ENCODE data around the gene IGFN1.
"Not testable (repeated sequence)": the region's sequence is repeated elsewhere in the genome, so short reads cannot be mapped to it uniquely, and the experiment has no call there.

The IGFN1 gene

DNA sequence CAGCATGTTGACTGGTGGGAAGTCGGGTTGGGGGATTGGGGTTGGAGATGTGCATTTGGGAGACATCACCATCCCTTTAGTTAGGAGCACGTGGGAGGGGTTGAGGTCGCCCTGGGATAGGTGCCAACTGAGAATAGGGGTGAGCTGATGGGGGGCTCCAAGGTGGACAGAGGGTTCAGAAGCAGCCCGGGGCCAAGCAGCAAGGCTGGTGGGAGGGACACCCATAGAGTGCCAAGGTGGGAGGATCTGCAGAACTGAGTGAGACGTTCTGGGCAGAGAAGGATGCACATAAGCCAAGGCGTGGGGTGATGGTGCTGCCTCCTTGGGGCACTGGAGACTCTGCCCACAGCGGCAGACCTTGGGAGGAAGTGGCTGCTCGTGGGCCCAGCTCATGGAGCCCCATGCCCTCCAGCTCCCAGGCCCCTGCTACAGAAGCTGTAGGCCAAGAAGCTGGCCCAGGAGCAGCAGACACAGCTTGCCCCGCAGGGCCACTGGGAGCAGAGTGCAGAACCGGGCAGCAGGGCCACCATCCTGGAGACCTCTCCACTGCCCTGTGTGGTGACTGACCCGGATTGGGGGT is 61.3 kb downstream of the IGFN1 start:
- DNase-seq = no peak

DNA sequence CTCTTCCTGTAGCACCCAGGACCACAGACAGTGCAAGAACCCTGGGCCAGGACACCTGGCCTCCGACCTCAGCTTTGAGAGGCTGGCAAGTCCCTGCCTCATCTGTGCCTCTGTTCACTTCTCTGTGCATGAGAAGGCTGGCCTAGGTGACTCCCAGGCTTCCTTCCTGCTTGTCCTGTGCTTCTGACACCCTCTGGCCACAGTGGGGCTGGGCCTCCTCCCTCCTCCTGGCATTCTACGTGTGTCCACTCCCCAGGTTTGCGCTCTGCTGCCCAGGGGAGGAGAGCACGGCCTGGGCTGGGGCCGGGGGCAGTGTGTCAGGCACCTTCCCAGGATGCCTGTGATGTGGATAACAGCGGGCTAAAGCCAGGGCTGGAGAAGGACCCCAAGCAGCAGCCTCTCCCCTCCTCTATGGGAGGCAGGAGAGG is 62.3 kb downstream of the IGFN1 start:
- no peak for DNase-seq

DNA sequence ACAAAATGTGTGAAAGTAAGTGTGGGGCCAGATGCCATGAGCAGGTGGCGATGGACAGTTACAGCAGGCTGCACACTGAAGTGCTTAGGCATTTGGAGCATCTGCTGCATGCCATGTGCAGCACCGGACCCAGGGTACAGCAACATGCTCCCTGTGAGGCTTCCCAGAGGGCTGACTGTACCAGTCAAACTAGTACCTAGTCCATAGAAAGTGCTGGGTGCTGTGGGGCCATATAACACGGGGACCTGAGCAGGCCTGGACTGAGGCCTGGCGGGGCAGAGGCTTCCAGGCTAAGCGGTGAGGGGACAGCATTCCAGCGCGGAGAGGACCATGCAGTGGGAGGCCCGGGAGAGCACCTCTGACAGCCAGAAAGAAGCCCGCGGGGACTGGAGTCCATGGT is 62.8 kb downstream of the IGFN1 start:
- no peak for DNase-seq

DNA sequence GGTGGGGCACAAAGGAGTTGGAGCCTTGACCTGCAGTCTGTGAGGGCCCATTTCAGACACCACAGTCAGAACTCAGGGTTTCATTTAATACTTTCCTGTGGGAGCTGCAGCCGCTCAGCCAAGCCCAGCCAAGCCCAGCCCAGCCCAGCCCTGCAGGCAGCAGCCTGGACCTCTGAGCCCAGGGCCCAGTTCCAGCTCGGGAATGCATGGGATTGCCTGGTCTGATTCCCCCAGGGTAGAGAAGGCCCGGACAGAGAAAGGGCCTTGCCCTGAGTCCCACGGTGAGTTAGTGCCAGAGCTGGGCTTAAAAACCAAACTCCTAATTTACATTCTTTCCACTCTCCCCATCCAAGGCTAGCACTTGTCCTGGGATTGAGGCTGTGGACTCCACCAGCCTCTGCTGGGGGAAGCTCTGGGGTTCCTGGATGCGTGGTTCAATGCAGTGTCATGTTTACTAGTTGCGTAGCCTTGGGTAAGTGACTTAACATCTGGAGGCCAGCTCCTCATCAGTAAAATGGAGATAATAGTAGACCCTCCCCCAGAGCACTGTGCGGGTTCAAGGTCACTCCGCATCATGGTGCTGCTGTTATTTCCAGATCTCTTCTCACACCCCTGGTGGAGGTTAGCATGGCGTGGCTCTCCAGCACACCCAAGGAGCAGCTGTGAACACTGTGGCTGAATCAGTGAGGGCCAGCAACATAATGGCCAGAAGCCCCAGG is 63.4 kb downstream of the IGFN1 start:
- no peak for DNase-seq

DNA sequence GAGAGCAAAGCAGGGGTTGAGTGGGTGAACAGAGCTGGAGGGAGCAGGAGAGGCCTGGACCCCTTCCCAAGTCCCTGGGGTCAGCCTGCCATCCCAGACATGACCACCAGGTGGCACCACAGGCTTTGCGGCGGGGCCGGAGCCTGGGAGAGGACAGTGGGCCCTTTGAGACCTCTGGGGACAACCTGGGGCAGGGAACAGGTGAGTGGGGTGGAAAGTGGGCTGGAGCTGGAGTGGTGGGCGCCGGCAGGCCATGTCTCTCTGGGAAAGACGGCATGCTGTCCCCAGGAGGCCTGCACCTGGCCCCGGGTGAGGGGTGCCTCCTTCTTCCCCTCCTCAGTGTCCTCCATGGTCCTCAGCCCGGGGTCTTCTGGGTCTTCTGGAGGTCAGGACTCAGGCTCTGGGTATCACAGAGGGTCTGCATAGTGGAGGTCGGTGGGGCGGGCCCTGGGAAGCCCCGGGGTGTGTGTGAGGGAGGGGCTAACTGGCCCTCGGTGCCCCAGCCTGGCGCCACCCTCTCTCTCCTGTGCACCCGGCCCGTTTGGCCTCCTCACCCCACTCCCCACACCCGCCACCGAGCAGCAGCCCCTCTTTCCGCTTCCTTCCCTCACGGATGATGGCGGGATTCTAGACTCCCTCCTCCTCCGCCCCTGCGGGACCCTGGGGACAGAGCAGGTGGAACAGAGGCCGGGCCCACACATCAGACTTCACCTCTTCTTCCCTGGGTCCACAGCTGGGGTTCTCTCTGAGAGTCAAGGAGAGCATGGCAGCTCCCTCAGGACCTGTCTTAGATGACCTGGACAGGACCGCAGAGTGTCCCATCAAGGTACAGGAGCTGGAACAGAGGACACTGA is 64.2 kb downstream of the IGFN1 start:
- DNase-seq = peak in 5 of 6 experiments; percentile 17 to 51 (median 31)

DNA sequence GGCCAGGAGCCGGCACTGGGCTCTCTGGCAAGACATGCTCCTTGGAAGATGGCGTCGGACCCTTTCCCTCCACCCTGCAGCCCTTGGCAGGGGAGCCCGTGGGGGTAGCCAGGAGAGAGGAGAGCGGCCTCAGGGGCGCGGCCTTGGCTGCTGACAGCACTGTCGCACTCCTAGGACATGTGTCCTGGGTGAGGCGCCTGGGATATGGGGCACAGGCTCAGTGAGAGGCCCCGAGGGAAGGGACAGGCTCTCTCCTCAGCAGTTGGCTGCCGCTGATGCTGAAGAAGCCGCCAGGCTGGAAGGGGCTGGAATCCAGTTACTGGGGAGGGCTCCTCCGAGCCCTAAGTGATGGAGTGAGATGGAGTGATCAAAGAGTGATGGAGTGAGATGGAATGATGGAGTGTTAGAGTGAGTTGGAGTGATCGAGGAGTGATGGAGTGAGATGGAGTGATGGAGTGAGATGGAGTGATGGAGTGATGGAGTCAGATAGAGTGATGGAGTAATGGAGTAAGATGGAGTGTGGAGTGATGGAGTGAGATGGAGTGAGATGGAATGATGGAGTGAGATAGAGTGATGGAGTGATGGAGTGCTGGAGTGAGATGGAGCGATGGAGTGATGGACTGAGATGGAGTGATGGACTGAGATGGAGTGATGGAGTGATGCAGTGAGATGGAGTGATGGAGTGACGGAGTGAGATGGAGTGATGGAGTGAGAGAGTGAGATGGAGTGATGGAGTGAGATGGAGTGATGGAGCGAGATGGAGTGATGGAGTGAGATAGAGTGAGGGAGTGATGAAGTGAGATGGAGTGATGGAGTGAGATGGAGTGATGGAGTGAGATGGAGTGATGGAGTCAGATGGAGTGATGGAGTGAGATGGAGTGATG is 65.1 kb downstream of the IGFN1 start:
- DNase-seq = no peak

DNA sequence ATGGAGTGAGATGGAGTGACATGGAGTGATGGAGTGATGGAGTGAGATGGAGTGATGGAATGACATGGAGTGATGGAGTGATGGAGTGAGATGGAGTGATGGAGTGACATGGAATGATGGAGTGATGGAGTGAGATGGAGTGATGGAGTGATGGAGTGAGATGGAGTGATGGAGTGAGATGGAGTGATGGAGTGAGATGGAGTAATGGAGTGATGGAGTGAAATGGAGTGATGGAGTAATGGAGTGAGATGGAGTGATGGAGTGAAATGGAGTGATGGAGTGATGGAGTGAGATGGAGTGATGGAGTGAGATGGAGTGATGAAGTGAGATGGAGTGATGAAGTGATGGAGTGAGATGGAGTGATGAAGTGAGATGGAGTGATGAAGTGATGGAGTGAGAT is 67.5 kb downstream of the IGFN1 start:
- DNase-seq = not testable (repeated sequence)

DNA sequence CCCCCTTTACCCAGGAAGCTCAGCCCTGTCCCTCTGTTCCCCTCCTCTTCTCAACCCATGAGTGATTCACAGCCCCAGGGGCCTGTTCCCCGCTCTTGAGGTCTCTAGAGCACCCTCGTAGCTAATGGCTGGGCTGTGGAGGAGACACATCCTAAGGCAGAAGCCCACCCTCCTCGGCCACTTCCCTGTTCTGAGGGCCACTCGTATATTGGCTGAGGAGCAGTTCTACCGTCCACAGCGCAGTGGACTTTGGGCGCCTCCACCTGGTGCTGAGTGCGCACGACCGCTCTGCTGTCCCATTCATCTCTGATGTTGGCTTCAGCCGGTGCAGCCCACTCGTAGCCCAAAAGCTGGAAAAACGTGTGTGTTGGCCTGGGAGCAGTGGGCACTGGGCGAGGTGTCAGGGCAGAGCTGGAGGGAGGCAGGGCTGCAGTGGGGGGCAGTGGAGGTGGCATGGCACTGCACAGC is 68.2 kb downstream of the IGFN1 start:
- DNase-seq = no peak

DNA sequence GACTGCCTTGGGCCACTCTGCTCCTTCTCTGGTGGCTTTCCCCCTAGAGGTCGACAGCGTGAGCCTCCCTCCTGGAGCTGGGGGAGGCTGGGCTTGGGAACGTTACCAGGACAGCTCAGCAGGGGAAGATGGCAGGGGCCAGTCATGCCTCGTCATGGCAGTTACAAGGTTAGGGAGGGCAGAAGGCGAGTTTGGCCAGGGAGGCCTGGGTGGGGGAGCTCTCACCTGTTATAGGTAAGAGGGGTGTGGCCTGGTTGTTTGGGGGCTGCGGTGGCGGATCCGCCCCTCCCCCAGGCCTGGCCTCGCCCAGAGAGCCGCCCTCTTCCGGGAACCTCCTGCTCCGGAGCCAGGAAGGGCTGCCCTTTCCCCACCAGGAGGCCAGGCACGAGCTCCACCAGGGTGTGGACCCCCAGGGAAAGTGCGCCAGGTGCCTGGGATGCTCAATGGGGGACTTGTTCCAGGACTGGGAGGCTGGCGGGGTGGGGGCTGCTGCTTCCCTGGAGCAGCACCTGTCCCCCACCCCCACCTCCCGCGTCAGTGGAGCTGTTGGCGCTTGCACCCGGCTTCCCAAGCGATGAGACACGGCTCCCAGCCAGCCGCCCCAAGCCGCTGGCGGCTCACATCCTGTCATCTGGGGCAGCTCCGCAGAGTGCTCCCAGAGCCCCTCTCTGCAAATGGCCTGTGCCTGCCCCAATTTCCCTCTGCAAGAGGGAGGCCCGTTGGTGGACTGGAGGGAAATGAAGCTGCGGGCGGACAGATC is 69.0 kb downstream of the IGFN1 start:
- DNase-seq = no peak

DNA sequence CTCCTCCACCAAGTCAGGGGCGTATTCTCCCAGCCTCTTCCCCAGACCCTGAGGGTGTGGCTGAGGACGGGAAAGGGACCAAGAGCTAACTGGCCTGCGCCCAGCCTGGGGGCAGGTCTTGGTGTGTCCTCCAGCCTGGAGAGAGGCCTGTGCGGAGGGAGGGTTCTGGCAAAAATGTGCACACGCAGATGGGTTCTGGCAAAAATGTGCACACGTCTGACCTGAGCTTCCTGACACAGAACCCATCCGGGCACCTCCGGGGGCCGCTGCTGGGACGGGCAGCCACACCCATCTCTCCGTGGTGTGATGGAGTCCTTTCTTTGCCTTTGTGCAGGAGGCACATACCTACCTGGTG is 69.6 kb downstream of the IGFN1 start:
- no peak for DNase-seq

DNA sequence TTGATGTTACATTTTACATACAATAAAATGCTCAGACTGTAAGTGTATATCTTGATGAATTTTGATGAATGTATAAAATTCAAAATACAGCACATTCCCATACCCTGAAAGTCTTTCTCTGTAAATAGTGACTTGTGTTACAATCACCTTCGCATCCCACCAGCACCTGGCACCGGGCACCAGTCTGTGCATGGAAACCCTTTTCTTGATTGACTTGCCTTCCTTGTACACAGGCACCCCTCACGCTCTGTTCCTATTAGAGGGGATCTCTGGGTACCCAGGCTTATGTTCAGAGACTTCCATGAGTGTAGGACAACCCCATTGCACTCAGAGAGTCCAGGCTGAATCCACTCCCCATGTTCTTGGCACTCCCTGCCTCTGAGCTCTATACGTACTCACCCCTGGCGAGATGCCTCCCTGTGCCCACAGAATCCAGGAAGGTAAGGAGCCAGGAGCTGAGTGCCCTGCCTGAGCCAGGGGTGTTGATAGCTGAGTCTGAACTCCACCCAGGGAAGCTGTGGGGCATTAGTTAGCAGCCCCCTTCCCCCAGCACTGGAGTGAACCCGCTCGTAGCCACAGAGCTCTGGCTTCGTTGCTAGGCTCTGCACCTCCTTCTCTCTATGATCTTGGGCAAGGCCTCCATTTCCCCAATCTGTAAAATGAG is 70.2 kb downstream of the IGFN1 start:
- no peak for DNase-seq

DNA sequence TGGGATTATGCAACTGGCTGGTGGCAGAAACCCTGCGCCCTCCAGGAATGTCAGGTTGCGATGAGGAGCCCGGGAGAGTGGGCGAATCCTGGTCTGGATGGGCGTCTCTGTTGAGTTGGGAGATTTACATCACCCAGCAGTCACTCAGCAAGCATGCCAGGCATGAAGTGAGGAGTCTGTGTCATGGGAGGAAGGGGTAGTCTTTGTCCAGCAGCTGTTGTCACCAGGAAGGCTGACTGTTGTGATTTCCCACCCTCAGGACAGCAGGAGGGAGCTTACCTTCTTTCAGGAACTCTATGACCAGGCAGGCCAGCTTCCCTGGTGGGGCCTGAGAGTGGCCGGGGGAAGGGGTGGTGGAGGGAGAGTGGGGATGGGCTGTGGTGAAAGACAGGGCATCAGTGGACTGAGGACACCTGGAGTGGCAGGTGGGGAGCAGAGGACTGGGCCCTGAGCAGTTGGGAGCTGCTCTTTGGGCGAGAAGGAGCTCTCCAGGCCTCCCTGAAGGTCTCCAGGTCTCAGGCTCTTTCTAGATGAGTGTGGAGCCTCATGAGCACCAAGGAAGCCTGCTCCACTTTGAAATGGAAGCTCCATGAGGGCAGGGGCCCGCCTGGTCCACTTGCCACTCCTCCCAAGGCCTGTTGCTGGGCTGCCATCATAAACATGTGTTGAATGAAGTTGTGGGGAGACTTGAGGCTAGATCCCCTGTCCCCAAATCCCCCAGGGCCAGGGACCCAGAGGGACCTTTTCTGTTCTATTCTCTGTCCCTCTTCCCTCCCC is 71.3 kb downstream of the IGFN1 start:
- no peak for DNase-seq

DNA sequence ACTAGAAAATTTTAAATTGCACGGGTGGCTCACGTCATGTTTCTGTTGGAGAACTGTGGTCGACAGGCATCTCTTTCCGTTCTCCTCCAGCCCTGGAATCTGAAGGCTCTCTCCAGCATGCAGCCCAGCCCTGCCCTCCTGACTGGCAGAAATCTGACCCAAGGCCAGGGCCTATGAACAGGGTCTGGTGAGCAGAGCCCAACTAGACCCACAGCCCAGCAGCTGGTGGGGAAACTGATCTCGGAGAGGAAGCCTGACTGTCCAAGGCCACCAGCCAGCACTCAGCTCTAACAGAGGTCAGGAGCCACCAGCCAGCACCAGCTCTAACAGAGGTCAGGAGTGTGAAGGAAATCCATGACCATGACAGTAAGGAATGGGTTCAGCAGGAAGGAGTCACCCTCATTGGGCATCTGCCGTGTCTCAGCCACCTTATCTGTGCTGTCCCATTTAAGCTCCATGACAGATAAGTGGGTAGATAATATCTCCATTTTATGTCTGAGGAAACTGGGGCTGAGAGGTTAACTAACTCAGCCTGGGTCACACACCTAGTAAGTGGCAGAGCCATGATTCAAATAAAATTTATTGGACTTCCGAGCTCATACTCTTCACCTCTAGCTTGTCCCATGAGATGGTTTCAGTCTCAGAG is 72.5 kb downstream of the IGFN1 start:
- no peak for DNase-seq

DNA sequence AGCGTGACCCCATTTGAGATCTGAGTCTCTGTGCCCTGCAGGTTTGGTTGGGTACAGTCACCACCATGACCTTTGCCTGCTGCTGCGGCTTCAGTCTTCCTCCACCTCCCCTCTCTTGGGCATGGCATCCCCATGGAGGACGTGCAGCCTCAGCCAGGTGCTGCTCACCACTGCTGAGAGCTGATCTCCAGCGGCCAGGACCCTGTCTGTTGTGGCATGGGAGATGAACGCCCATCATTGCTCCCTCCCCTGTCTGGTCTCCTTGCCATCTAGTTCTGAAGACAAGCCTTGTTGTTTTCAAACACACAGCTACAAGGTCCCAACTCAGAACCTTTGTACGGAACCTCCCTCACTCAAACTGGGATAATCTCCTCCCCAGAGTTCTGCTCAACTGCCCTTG is 73.4 kb downstream of the IGFN1 start:
- no peak for DNase-seq

DNA sequence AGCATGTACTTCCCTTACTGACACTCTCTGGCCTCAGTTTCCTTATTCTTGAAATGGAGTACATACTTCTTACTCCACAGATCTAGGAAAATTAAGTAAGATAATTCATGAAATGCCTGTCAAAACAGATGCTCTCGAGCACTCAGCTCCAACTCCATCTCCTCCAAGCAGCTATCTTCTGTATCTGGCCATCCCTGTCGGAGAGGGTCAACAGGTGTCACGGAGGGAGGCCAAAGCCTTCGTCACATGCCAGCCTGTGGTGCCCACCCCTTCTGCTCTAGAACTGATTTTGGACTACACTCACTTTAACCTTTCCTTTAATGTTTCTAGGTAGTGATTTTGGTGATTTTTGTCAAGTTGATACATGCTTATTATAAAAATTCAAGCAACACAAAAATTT is 73.9 kb downstream of the IGFN1 start:
- no peak for DNase-seq

DNA sequence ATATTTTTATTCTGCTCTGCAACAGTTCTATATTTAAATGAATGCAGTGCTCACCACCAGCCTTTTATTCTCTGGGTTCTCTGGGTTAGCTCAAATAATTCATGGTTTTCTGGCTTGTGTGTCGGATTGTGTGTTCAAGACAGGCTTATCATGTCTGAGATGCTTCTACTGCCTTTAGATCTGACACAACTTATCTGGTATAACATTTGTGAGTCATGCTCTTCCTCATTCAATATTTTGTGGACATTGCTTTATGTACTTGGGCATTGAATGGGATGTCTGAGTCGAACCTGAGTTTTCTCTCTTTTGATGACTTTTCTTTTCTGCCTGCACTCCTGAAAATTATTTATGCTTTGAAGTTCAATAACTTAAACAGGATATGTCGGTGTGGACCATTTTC is 75.1 kb downstream of the IGFN1 start:
- no peak for DNase-seq

DNA sequence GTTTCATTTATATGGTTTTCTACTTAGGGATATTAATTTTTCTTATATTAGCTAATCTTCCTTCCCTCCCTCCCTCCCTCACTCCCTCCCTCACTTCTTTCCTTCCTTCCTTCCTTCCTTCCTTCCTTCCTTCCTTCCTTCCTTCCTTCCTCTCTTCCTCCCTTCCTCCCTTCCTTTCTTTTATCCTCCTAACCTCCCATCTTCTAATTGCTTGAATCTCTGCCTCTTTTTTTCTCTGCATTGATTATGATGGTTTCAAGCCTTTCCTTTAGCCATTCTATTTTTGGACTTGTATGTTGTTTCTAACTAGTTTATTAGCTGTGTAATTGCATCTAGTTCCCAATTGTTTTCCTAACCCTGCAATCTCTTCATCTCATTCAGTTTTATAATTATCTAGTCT is 75.7 kb downstream of the IGFN1 start:
- DNase-seq = no peak

DNA sequence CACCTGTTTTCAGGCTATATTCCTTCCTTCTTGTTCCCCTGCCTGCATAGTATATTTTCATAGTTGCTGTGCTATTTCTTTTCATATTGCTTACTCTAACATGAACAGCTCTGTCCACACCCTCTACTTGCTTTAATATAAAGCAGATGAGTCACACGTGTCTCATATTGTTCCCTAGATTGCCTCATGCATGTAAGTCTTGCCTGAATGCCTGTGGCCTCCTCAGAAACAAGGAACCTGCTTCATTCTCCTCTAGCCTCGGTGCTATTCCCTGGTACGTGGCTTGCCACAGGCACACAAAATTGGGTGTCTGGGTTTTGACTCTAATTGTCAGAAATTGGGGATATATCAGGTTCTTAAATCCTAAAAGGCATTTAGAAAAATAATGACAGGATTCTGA is 76.2 kb downstream of the IGFN1 start:
- no peak for DNase-seq

DNA sequence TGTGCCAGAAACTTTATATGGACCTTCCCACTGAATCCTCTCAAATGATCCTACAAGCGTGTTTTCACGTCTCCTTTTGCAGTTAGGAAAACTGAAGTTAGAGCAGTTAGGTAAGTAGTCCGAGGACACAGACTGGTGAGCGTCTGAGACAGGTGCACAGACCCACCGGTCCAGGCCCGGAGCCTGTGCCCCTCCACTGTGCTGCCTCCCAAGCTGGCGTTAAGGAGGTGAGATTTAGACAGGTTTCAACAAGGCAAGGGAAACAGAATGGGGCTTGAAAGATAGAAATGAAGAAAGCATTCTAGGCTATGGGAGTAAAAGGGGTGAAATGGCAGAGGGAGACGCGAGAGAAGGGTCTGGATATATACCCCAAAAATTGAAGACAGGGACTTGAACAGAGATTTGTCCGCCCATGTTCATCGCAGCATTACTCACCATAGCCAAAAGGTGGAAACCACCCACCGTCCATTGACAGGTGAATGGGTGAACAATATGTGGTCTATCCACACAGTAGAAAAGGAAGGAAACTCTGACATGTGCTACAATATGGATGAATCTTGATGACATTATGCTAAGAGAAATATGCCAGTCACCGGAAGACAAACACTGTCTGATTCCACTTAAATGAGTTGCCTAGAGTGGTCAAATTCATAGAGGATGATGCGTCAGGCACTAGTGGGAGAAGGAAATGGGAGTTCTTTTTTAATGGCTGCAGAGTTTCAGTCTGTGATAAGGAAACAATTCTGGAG is 77.0 kb downstream of the IGFN1 start:
- DNase-seq = no peak
